GM18519 (cell line): ENCODE results near the gene ORC6.

Experiments used
- ATAC-seq: cut with Tn5 transposase; IDR thresholded peaks from one replicate; pipeline ENCODE4 v1.9.1; 2021; ENCODE audit warnings: mild to moderate bottlenecking, moderate library complexity; ENCODE audit not compliant: unreplicated experiment, low FRiP score

Gene ORC6

DNA sequence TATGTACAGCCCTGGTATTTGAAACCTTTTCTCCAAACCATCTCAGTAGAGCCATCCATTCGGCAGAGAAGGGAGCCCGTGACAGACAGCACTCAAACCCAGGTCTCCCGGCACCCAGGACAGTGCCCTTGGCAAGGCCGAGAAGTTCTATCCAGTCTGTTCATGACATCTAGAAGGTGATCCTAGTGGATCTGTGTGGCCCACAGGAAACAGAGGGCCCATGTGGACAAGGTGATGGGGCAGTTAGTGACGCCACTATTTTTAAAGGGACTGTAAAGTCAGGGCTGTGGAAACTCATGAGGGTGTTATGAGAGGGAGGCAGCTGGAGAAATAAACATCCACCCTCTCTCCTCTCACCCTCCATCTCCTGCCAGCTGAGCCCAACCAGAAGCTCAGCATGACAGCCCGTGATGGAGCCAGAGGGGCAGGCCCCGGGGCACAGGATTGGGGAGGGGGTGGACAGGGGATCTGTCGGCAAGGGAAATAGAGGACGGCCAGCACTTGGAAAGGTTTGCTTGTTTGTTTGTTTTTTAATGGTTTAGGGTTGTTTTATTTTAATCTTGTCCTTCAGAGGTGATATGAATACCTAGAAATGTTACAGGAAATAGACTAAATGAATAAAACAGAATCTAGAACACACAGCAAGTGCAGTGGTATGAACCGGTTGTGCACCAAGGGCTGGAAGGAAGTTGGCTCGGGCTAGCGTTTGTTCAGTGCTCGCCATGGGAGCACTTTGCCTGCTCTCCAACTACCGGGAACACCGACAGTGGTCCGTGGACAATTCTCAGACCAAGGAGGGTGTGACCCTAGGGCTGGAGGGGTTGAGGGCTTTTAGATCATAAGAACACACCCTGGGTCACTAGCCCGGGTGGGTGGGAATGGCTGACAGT lies 41.6 kb downstream of the ORC6 start:
- ATAC-seq, result no peak

- no peak for ATAC-seq
These were observed 42.5 kb downstream of the ORC6 start for GRCh38 chr16:46731691-46732555.

DNA sequence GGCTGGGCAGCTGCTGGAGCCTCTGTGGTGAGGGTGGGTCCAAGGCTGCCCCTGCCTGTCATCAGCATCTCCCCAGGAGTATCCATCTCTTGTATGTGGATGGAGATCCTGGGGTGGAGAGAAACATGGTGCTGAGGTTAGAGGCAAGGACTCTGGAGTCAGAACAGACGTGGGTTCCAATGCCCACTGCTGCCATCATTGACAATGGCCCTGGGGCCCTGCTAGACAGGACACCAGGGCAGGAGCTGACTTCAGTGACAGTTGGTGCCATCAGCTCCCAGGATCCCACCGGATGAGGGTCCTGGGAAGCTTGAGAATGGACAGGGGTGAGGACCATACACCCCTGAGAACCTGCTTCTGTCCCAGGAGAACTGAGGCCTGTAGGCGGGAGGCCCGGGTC lies 43.1 kb downstream of the ORC6 start:
- ATAC-seq, result no peak

DNA sequence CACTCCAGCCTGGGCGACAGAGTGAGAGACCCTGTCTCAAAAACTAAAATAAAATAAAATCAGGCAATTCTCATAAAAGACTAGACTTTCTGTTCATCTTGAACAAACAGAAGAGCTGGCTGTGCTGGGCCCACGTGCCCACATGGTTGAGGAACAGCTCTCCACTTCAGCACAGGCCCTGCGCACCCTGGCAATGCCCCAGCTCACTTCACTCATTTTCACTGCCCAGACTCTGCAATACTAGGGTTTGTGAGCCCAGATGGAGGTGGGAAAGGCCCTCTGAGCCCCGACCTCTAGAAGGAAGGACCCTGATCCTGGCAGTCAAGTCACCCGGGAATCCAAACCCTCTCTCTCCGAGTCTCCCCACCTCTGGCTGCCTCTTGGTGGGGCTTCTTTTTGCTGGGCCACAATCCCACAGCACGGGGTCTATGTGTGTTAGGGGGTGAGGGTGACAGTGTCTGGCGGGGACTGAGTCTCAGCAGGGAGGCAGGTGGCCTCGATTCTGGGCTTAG lies 43.9 kb downstream of the ORC6 start:
- no peak for ATAC-seq

- no peak for ATAC-seq
These were observed 47.2 kb downstream of the ORC6 start for GRCh38 chr16:46736695-46737094.

DNA sequence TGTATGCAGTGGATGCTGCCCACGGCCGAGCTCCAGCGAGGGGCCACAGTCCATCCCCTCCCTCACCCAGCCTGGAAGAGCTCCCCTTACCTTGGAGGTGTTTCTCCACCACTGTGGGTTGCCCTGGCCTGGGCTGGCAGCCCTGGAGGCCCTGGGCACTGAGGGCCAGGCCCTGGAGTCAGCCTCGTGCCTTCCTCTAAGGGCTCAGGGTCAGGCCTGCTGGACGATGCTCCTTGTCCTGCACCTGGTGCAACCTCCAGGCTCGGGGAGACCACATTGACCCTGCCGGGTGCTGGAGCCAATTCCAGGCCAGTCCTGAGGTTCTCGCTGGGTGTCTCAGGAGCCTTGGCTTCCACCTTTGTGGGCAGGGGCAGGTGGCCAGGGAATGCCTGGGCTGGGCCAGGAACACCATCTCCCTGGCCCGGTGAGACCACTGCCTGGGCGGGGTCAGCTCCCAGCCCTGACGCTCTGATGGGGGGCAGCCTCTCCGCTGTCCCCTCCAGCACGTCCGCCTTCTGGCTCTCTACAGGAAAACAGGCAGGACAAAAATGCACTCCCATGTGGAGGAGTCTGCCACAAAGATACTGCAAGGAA lies 48.3 kb downstream of the ORC6 start:
- no peak for ATAC-seq

- no peak for ATAC-seq
These were observed 50.5 kb downstream of the ORC6 start for GRCh38 chr16:46739934-46740333.

DNA sequence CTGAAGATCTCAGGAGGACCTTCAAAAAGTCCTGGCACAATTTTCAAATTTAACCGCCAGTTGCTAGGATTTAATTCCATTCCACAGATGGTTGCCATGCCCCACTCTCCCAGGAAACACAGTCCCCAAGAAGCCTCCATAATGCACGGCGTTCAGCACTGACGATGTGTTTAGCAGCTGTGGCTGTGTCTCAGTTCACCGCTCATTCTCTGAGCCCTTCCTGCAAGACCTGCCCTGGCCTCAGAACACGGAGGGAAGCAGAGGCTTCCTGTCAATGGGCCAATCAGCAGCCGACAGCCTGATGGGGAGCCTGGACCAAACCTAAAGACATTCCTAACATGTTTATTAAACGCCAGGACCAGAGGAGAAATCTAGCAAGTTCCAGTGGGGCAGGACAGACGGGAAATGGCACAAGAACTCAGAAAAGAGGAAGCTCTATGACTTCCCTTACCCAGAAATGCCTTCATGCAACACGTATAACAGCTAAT lies 53.8 kb downstream of the ORC6 start:
- ATAC-seq, result no peak

- no peak for ATAC-seq
These were observed 56.2 kb downstream of the ORC6 start for GRCh38 chr16:46745617-46746016.

GRCh38 chr16:46746821-46747776 lies 57.6 kb downstream of the ORC6 start:
- ATAC-seq, result no peak
